Right atrium auricular region (tissue), 2 donors: ENCODE measurements around the gene ZNF784. TPM values are rescaled to one million over a fixed set of nuclear protein-coding genes. Genes with fewer than 3 reads are reported as not detected.

Experiments used
- DNase-seq: peaks from one replicate; pipeline ENCODE4 v3.0.0-alpha.2; 2019; ENCODE audit warnings: low spot score
- H3K27ac ChIP-seq, 2 donors: fragments of 200-600 bp; sonication (generic); 1 replicate in 1 of 2; 2 replicates in 1 of 2; pipeline ENCODE4 v1.5.1; 2016 to 2019
- H3K27me3 ChIP-seq, 2 donors: fragments of 200-600 bp; sonication (generic); one replicate each; pipeline versions ENCODE4 v1.5.1 to v1.6.0; 2017 to 2019
- H3K36me3 ChIP-seq: fragments of 200-600 bp; sonication (generic); one replicate; pipeline ENCODE4 v1.5.1; 2016
- H3K4me1 ChIP-seq, 2 donors: fragments of 200-600 bp; sonication (generic); one replicate each; pipeline versions ENCODE4 v1.5.1 to v1.6.0; 2017 to 2019
- H3K4me3 ChIP-seq, 2 donors: fragments of 200-600 bp; sonication (generic); 1 replicate in 1 of 2; 2 replicates in 1 of 2; pipeline ENCODE4 v1.5.1; 2017 to 2019; ENCODE audit warnings: mild to moderate bottlenecking in 1 of 2, moderate library complexity in 1 of 2
- H3K9me3 ChIP-seq, 2 donors: fragments of 200-600 bp; sonication (generic); one replicate each; pipeline ENCODE4 v1.5.1; 2019
- CTCF ChIP-seq, 2 donors: fragments of 200-600 bp; sonication (generic); IDR thresholded peaks; one replicate each; pipeline ENCODE4 v1.5.1; 2019; ENCODE audit warnings: antibody characterized with exemption in 2 of 2
- total RNA-seq, 2 donors: library from RNA; depleted of rRNA; stranded (reverse); fragments of >200 nt; gene quantifications; one replicate each; pipeline ENCODE4 v1.1.0, GENCODE V29; 2016

Gene ZNF784
- total RNA-seq, 2 donors from 2014 or later: 7.8 to 10.6 TPM

DNA sequence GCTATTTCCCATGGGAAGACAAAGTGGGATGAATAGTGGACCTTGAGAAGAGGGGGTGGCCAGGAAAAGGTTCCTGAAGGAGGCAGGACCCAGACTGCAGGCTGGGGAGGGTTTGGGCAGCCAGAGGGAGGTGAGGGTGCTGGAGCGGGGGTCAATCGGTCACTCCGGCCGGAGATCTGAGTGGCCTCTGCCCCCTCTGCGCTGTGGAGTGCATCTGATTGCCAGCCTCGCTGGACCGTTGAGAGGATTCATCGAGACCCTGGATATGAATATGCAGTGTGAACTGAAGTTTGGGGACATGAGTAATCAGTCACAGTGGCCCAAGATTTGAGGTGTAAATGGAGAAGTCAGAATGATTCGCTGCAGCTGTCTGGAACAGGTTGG lies 11.0 kb upstream of the ZNF784 start:
- DNase-seq: no peak

DNA sequence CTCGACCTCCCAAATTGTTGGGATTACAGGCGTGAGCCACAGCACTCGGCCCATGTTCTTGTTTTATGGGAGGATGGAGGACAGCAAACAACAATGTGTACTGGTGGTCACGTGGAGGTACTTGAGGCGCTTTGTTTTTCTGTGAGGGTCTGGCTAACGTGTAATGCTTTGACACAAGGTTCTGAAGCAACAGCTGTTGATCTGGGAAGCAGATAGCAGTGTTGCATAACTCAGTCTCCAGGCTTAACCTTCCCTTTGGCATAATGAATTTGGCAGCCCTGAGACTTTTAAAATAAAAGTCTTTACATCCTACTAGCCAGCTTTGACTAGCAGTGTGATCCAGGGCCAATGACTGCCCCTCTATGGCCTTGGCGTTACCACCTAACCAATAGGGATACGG lies 9.5 kb upstream of the ZNF784 start:
- peaks cover 0 to 31% of the 10 kb centered on the region in 2 donors for H3K4me1 ChIP-seq
- H3K27ac ChIP-seq: no peak overlapping the region
- no peak overlapping the region for H3K4me3 ChIP-seq

More for the DNA sequence above, 11.0 kb upstream of the ZNF784 start:
- H3K27me3 ChIP-seq: no peaks in the 10 kb centered on the region
- peaks cover 0 to 45% of the 10 kb centered on the region in 2 donors for H3K4me1 ChIP-seq
- peak overlapping the region; percentile 86 to 87 for H3K4me3 ChIP-seq
- no peak for TF ChIP-seq CTCF (IDR thresholded peaks at IDR 0.05)
- H3K9me3 ChIP-seq: no peaks in the 10 kb centered on the region
- peak overlapping the region; percentile 94 to 97 for H3K27ac ChIP-seq
- no peaks in the 10 kb centered on the region for H3K36me3 ChIP-seq

GRCh38 chr19:55632463-55632834 lies 8.1 kb upstream of the ZNF784 start:
- H3K36me3 ChIP-seq: no peaks in the 10 kb centered on the region
- no peaks in the 10 kb centered on the region for H3K27me3 ChIP-seq
- H3K4me3 ChIP-seq: no peak overlapping the region
- TF ChIP-seq CTCF (IDR thresholded peaks at IDR 0.05): peak; percentile 65 to 89
- H3K9me3 ChIP-seq: no peaks in the 10 kb centered on the region
- H3K4me1 ChIP-seq: peaks cover 0 to 25% of the 10 kb centered on the region in 2 donors
- H3K27ac ChIP-seq: no peak overlapping the region
- DNase-seq: peak; percentile 98

More for the DNA sequence above, 9.5 kb upstream of the ZNF784 start:
- no peak for DNase-seq
- no peaks in the 10 kb centered on the region for H3K27me3 ChIP-seq
- H3K9me3 ChIP-seq: no peaks in the 10 kb centered on the region
- H3K36me3 ChIP-seq: no peaks in the 10 kb centered on the region
- no peak for TF ChIP-seq CTCF (IDR thresholded peaks at IDR 0.05)

DNA sequence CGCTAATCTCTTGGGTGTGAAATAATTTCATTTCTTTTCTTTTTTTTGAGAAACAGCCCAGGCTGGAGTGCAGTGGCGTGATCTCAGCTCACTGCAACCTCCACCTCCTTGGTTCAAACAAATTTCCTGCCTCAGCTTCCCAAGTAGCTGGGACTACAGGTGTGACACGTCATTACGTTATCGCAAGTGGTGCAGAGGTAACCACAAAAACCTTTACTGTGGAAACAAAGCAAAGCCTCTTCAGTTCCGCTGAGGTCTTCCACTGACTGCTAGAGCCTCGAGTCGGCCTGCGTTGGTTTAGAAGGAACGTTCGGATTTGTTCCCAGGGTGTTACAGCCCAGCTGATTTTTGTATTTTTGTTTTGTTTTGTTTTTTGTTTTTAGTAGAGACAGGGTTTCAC lies 2.0 kb upstream of the ZNF784 start:
- H3K27me3 ChIP-seq: no peaks in the 10 kb centered on the region
- TF ChIP-seq CTCF (IDR thresholded peaks at IDR 0.05): no peak

DNA sequence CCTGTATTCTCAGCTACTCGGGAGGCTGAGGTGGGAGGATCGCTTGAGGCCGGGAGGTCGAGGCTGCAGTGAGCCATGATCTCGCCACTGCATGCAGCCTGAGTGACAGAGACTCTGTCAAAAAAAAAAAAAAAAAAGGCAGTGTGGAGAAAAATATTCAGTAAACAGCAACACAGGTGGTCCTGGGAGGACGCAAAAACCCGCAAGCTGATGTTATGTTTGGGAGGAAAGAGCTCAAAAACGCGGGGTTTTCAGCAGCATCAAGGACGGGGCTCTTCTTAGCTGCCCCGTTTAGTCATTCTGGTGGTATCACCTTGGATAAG lies 599 bp upstream of the ZNF784 start:
- H3K27me3 ChIP-seq: no peaks in the 10 kb centered on the region
- peaks cover 0 to 22% of the 10 kb centered on the region in 2 donors for H3K4me1 ChIP-seq
- H3K9me3 ChIP-seq: no peaks in the 10 kb centered on the region
- no peak for TF ChIP-seq CTCF (IDR thresholded peaks at IDR 0.05)
- peak overlapping the region in 1 of 2 donors; percentile 69 for H3K4me3 ChIP-seq
- no peak for DNase-seq
- peak overlapping the region; percentile 97 to 99 for H3K27ac ChIP-seq
- no peaks in the 10 kb centered on the region for H3K36me3 ChIP-seq

More for the DNA sequence above, 2.0 kb upstream of the ZNF784 start:
- DNase-seq: no peak
- H3K36me3 ChIP-seq: no peaks in the 10 kb centered on the region
- H3K4me3 ChIP-seq: no peak overlapping the region
- H3K9me3 ChIP-seq: no peaks in the 10 kb centered on the region
- peaks cover 0 to 22% of the 10 kb centered on the region in 2 donors for H3K4me1 ChIP-seq
- H3K27ac ChIP-seq: no peak overlapping the region

- Histone ChIP-seq H3K36me3 (no peaks in the 10 kb centered on the region), H3K9me3 (no peaks in the 10 kb centered on the region), H3K27me3 (no peaks in the 10 kb centered on the region), H3K4me1 (peaks cover 0 to 22% of the 10 kb centered on the region in 2 donors), H3K4me3 (peak overlapping the region; percentile 69 to 75), H3K27ac (peak overlapping the region; percentile 97 to 99)
- TF ChIP-seq CTCF (IDR thresholded peaks at IDR 0.05): no peak
- no peak for DNase-seq
These were observed 805 bp downstream of the ZNF784 start for GRCh38 chr19:55623561-55623960.
